SU-DHL-6 (cell line): ENCODE results near the gene LIPM.

Experiments used
- EZH2phosphoT487 ChIP-seq: fragments of 200-600 bp; sonication (generic), shearing (Covaris generic); conservative IDR thresholded peaks from 2 replicates; pipeline ENCODE4 v1.6.1; 2018; ENCODE audit warnings: mild to moderate bottlenecking, antibody characterized with exemption, low read length, moderate library complexity, mixed read lengths
- TF ChIP-seq, protein P1 (sequence below): fragments of 200-600 bp; sonication (generic); IDR thresholded peaks from one replicate; pipeline ENCODE4 v1.5.1; 2017; ENCODE audit warnings: antibody characterized with exemption, mild to moderate bottlenecking, low read length, moderate library complexity; ENCODE audit not compliant: insufficient read depth, poor library complexity, severe bottlenecking

GRCh38 chr10:88833156-88833555 is 30.6 kb downstream of the LIPM start:
- TF ChIP-seq, protein P1, sequence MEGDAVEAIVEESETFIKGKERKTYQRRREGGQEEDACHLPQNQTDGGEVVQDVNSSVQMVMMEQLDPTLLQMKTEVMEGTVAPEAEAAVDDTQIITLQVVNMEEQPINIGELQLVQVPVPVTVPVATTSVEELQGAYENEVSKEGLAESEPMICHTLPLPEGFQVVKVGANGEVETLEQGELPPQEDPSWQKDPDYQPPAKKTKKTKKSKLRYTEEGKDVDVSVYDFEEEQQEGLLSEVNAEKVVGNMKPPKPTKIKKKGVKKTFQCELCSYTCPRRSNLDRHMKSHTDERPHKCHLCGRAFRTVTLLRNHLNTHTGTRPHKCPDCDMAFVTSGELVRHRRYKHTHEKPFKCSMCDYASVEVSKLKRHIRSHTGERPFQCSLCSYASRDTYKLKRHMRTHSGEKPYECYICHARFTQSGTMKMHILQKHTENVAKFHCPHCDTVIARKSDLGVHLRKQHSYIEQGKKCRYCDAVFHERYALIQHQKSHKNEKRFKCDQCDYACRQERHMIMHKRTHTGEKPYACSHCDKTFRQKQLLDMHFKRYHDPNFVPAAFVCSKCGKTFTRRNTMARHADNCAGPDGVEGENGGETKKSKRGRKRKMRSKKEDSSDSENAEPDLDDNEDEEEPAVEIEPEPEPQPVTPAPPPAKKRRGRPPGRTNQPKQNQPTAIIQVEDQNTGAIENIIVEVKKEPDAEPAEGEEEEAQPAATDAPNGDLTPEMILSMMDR, result no peak
- TF ChIP-seq EZH2phosphoT487, result no peak
